NCI-H1436 treated with DMSO at 0.1 percent for 48 hours (cell line): Measurements from ENCODE around the gene PLAAT4.
"Not testable (repeated sequence)": the region's sequence is repeated elsewhere in the genome, so short reads cannot be mapped to it uniquely, and the experiment has no call there.

Experiments
- DNase-seq: peaks from one replicate; lab custom pipeline; 2025; lab: John Stamatoyannopoulos, UW

Gene PLAAT4

DNA sequence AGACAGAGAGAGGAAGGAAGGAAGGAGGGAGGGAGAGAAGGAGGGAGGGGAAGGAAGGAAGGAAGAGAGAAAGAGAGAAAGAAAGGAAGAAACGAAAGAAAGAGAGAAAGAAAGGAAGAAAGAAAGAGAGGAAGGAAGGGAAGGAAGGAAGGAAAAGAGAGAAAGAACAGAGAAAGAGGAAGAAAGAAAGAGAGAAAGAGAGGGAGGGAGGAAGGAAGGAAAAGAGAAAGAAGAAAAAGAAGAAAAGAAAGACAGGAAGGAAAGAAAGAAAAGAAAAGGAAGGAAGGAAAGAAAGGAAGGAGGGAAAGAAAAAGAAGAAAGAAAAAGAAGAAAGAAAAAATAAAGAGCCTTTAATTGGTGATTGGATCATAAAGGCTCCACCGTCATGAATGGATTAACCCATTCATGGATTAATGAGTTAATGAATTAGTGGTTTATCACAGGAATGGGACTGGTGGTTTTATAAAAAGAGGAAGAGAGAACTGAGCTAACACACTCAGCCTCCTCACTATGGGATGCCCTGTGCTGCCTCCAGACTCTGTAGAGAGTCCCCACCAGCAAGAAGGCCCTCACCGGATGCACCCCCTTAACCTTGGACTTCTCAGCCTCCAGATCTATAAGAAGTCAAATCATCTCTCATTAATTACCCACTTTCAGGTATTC lies 35.5 kb downstream of the PLAAT4 start:
- no peak for DNase-seq

GRCh38 chr11:63573881-63574855 lies 37.6 kb downstream of the PLAAT4 start:
- no peak for DNase-seq

DNA sequence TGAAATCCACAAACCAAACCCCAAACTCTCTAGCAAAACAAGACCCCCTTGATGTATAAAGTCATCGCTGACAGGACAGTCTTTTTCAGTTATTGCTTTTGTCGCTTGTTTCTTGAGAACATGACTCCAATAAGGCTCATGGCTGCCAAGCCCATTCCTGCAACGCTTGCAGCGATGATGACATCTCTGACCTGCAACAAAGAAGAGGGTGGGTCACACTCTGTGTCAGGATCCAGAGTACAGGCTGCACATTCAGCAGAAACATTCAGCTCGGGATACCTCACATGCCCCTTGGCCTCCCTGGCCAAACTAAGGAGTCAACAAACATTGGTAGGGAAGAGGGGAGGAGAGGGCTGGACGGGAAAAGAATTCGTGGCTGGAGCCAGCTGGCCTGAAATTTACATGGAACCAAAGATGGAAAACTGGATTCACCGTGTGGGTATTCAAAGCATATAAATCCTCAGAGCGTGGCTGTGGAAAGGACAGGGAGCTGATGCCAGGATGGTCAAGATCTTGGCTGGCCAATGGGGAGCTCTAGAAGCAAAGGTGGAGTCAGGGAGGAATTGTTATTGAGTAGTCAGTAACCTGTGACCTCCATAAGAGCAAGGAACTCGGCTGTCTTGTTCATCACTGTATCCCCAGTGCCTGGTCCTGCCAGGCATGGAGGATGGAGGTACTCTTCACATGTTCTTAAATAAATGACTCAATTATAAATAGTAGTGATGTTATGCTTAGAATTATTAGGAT lies 38.4 kb downstream of the PLAAT4 start:
- no peak for DNase-seq

DNA sequence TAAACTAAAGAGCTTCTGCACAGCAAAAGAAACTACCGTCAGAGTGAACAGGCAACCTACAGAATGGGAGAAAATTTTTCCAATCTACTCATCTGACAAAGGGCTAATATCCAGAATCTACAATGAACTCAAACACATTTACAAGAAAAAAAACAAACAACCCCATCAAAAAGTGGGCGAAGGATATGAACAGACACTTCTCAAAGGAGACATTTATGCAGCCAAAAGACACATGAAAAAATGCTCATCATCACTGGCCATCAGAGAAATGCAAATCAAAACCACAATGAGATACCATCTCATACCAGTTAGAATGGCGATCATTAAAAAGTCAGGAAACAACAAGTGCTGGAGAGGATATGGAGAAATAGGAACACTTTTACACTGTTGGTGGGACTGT lies 42.3 kb downstream of the PLAAT4 start:
- not testable (repeated sequence) for DNase-seq

GRCh38 chr11:63581224-63581623 lies 44.6 kb downstream of the PLAAT4 start:
- not testable (repeated sequence) for DNase-seq

GRCh38 chr11:63583357-63583677 lies 46.7 kb downstream of the PLAAT4 start:
- DNase-seq, result no peak

DNA sequence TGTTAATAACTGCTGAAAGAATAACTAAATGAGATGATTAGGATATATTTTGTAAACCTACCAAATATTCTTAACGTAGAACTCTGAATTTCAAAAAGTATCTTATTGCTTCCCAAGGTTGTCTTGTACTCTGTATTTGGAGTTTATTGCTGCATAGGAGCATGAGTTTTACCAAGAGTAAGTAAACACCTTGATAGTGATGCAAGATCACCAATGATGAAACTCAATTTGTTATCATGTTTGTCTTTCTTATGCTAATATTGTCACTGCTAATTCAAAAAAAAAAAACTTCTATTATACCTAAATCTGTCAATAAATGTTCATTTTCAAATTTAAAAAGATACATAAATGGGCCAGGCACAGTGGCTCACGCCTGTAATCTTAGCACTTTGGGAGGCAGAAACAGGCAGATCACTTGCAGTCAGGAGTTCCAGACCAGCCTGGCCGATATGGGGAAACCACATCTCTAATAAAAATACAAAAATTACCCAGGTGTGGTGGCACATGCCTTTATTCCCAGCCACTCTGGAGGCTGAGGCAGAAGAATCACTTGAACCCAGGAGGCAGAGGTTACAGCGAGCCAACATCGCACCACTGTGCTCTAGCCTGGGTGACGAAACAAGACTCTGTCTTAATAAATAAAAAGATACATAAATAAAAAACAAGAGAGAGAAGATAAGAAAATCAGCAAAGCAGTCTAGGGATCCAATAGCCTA lies 50.0 kb downstream of the PLAAT4 start:
- DNase-seq, result no peak

- DNase-seq, result no peak
Observed at GRCh38 chr11:63589000-63589399, 52.4 kb downstream of the PLAAT4 start.

GRCh38 chr11:63590024-63590788 lies 53.6 kb downstream of the PLAAT4 start:
- no peak for DNase-seq

DNA sequence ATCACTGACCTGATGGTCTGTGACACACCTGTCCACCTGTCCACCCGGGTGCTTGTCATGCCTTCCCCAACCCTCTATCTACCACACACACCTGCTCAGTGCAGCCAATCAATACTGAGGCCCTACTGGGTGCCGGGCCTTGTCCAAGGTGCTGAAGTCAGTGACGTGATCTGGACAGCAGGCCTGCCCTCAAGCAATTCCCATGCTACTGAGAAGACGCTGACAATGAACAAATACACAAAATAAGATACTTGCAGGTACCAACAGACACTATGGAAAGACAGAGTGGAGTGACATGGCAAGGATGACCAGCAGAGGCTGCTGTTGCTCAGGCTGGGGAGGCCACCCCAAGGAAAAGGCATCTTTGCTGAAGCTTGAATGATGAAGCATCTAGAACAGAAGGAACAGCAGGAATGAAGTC lies 56.4 kb downstream of the PLAAT4 start:
- DNase-seq, result no peak

DNA sequence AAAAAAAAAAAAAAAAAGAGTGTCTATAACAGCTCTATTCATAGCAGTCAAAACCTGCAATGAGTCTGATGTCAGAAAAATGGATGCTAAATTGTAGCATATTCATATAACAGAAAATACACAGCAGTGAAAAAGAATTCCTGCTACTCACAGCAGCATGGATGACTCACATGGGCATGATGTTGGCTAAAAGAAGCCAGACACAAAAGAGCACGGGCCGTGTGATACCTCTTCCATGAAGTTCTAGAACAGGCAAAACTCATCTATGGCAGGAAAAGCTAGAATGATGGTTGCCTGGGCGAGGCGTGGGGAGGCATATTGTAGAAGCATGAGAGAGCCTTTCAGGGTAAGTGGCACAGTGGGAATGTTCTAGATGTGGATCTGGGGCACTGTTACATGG lies 58.7 kb downstream of the PLAAT4 start:
- DNase-seq, result no peak
